ENCODE measurements around the gene RBM17.
"Not testable (repeated sequence)": the region's sequence is repeated elsewhere in the genome, so short reads cannot be mapped to it uniquely, and the experiment has no call there.

The RBM17 gene

DNA sequence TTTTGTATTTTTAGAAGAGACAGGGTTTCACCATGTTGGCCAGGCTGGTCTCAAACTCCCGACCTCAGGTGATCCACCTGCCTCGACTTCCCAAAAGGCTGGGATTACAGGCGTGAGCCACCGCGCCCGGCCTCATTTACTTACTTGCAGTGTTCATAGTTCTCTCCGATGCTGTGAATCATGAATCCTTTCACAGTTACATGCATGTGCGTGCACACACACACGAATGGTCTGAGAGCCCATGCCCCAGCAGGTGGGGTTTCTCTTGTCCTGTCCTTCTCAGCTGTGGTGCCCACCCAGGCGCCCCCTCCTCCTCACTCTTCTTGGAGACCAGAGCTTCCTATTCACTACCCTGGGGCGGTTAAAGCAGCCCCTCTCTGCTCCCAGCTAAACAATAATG is 50.6 kb downstream of the RBM17 start:
- TF ChIP-seq, protein P1, sequence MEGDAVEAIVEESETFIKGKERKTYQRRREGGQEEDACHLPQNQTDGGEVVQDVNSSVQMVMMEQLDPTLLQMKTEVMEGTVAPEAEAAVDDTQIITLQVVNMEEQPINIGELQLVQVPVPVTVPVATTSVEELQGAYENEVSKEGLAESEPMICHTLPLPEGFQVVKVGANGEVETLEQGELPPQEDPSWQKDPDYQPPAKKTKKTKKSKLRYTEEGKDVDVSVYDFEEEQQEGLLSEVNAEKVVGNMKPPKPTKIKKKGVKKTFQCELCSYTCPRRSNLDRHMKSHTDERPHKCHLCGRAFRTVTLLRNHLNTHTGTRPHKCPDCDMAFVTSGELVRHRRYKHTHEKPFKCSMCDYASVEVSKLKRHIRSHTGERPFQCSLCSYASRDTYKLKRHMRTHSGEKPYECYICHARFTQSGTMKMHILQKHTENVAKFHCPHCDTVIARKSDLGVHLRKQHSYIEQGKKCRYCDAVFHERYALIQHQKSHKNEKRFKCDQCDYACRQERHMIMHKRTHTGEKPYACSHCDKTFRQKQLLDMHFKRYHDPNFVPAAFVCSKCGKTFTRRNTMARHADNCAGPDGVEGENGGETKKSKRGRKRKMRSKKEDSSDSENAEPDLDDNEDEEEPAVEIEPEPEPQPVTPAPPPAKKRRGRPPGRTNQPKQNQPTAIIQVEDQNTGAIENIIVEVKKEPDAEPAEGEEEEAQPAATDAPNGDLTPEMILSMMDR (IDR thresholded peaks at IDR 0.05), result no peak
- H3K36me3 ChIP-seq, result no peaks in the 10 kb centered on the region
- H3K4me1 ChIP-seq (ENCODE audit: control insufficient read depth in 1 of 2, insufficient read depth in 1 of 2, low read depth in 1 of 2, low read length in 1 of 2), result peaks cover 47 to 48% of the 10 kb centered on the region in 2 experiments

DNA sequence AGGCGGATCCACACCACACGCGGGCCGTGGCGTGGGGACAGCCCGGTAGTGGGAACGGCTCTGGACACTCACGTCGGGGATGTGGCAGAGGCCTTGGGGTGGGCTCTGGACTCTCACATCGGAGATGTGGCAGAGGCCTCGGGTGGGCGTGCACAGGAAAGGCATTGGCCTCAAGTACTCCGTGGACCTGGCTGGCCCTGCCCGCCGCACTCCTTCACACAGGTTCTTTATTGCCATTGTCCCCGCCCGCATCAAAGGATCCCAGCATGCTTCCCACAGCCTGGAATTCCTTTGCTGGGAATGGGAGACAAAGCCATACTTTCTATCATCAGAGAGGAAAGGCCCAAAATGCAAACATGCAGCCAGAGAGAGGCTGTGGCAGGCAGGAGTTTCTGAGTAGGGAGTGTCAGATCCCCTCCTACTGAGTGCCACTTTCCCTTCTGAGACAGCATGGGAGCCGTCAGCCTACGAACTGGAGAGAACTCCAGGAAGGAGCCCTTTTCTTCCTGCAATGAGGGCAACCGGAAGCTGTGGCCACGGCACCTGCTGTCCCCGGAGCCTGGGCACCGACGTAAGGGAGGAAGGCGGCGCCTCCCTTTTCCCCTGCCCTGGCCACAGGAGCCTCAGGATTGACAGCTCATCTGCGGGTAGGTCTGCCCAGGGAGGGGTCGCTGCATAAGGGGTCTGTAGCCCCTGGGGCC is 51.5 kb downstream of the RBM17 start:
- H3K36me3 ChIP-seq, result no peaks in the 10 kb centered on the region
- H3K27ac ChIP-seq, result peak overlapping the region; percentile 99
- no peaks in the 10 kb centered on the region for H3K9me3 ChIP-seq
- peak overlapping the region; percentile 32 to 44 for H3K4me3 ChIP-seq (ENCODE audit: low read depth in 1 of 2, low read length in 1 of 2)
- H3K4me1 ChIP-seq (ENCODE audit: control insufficient read depth in 1 of 2, insufficient read depth in 1 of 2, low read depth in 1 of 2, low read length in 1 of 2), result peaks cover 48 to 49% of the 10 kb centered on the region in 2 experiments
- no peaks in the 10 kb centered on the region for H3K27me3 ChIP-seq
- TF ChIP-seq, protein P1 (IDR thresholded peaks at IDR 0.05), result no peak

More for the DNA sequence above, 50.6 kb downstream of the RBM17 start:
- H3K9me3 ChIP-seq, result no peaks in the 10 kb centered on the region
- no peak overlapping the region for H3K27ac ChIP-seq
- no peaks in the 10 kb centered on the region for H3K27me3 ChIP-seq
- no peak overlapping the region for H3K4me3 ChIP-seq (ENCODE audit: low read depth in 1 of 2, low read length in 1 of 2)

DNA sequence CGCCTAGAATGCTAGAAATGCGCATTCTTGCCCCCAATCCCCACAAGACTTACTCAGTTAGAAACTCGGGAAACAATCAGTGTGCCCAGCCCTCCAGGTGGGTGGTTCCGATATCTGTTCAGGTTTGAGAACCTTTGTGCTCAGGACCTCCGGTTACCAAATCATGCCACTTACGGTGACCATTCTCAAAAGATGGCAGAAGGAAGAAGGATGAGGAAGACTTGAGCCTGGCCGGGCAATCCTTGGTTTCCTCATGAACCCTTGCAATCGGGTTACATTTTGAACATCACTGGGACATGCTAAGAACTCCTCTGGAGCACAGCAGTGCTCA is 52.1 kb downstream of the RBM17 start:
- Histone ChIP-seq H3K27me3 (no peaks in the 10 kb centered on the region), H3K4me3 (ENCODE audit: low read depth in 1 of 2, low read length in 1 of 2) (peak overlapping the region; percentile 32 to 44), H3K4me1 (ENCODE audit: control insufficient read depth in 1 of 2, insufficient read depth in 1 of 2, low read depth in 1 of 2, low read length in 1 of 2) (peaks cover 52 to 55% of the 10 kb centered on the region in 2 experiments), H3K36me3 (no peaks in the 10 kb centered on the region), H3K9me3 (no peaks in the 10 kb centered on the region), H3K27ac (peak overlapping the region; percentile 99)
- TF ChIP-seq, protein P1 (IDR thresholded peaks at IDR 0.05), result no peak

DNA sequence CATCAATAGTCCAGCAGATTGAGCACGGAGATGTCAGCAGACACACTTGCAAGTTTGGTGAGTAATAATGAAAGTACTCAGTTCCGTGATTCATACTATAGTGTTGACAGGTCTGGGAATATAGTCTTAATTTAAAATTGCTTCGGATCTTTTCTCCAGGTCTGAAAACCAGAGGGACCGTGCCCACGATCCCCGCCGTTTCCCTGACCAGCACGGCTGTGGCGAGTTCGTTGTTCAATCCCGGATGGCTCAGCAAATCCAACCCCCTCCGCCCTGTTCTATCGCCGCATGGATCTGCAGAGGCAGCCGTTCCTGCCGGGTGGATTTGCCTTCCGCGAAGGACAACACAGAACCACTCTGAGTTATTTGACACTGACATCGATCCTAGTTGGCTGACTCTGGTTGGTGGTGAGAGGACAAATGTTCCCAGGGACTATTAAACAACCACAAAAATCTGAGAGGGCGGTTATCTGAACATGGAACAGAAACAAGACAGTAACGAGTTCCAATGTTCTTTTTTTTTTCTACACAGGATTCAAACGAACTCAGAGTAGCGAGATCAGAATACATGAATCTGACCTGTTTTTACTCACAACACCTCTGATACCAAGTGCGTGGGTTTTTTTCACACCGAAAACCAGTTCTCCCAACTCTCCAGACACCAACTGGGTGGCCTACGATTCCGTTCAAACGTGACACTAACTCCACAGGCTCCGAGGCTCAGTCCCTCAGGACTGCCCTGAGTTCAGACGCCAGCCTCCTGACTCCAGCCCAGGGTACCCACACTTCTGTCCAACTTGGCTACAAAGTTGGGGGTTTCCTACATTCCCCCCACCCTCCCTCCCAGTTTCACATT is 52.7 kb downstream of the RBM17 start:
- Histone ChIP-seq H3K4me1 (ENCODE audit: control insufficient read depth in 1 of 2, insufficient read depth in 1 of 2, low read depth in 1 of 2, low read length in 1 of 2) (peaks cover 58 to 61% of the 10 kb centered on the region in 2 experiments), H3K9me3 (no peaks in the 10 kb centered on the region), H3K36me3 (no peaks in the 10 kb centered on the region), H3K4me3 (ENCODE audit: low read depth in 1 of 2, low read length in 1 of 2) (peak overlapping the region in 1 of 2 experiments; percentile 32), H3K27me3 (no peaks in the 10 kb centered on the region), H3K27ac (peak overlapping the region; percentile 99)
- TF ChIP-seq, protein P1 (IDR thresholded peaks at IDR 0.05), result no peak

DNA sequence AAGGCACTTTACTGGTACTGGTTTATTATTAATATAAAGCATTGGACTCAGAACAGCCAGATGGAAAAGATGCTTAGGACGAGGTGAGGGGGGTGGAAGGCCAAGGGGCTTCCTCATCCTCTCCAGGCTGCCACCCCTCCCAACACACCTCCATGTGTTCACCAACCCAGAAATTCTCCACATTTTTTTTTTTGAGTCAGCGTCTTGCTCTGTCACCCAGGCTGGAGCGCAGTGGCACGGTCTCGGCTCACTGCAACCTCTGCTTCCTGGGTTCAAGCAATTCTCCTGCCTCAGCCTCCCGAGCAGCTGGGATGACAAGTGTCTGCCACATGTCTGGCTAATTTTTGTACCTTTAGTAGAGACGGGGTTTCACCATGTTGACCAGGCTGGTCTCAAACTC is 53.4 kb downstream of the RBM17 start:
- H3K9me3 ChIP-seq; H3K4me3 ChIP-seq (ENCODE audit: low read depth in 1 of 2, low read length in 1 of 2); H3K27me3 ChIP-seq; H3K36me3 ChIP-seq: not testable (repeated sequence)
- peak overlapping the region; percentile 99 for H3K27ac ChIP-seq
- H3K4me1 ChIP-seq (ENCODE audit: control insufficient read depth in 1 of 2, insufficient read depth in 1 of 2, low read depth in 1 of 2, low read length in 1 of 2), result peaks cover 65 to 68% of the 10 kb centered on the region in 2 experiments

DNA sequence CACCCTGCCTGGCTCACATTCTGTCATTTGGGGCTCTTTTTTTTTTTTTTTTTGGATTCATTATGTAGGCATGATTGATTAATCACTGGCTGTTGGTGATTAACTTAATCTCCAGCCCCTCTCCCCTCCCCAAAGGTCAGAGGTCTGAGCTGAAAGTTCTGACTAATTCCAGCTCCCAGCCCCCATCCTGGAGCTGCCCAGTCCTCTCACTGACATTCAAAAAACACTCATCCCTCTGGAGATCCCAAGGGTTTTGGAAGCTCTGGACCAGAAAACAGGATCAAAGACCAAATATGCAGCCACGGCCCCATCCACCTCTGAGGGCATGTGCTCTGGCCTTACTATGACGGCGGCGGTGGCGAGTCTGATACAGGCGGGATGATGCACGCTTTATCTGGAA is 53.8 kb downstream of the RBM17 start:
- H3K36me3 ChIP-seq, result no peaks in the 10 kb centered on the region
- peak overlapping the region; percentile 99 for H3K27ac ChIP-seq
- H3K27me3 ChIP-seq, result no peaks in the 10 kb centered on the region
- peak overlapping the region in 1 of 2 experiments; percentile 21 for H3K4me3 ChIP-seq (ENCODE audit: low read depth in 1 of 2, low read length in 1 of 2)
- no peaks in the 10 kb centered on the region for H3K9me3 ChIP-seq
- TF ChIP-seq, protein P1 (IDR thresholded peaks at IDR 0.05), result no peak
- peaks cover 69 to 72% of the 10 kb centered on the region in 2 experiments for H3K4me1 ChIP-seq (ENCODE audit: control insufficient read depth in 1 of 2, insufficient read depth in 1 of 2, low read depth in 1 of 2, low read length in 1 of 2)
